Body of pancreas (tissue), 4 donors: Measurements from ENCODE around the gene IKZF5. TPM values are rescaled to one million over a fixed set of nuclear protein-coding genes. Genes with fewer than 3 reads are reported as not detected.
A peak's percentile ranks its signal among the peaks of the same experiment; 100 is the strongest.

Experiments
- ATAC-seq: fragments of 150-250 bp; one replicate; pipeline ENCODE4 v1.9.1; 2016
- DNase-seq, 4 donors: peaks; one replicate each; pipeline ENCODE4 v3.0.0-alpha.2; 2019
- H3K27ac ChIP-seq, 4 donors: fragments of 200-600 bp; sonication (generic); 1 replicate in 3 of 4; 2 replicates in 1 of 4; pipeline versions ENCODE4 v1.5.1 to v1.6.1; 2016 to 2019; ENCODE audit warnings: mild to moderate bottlenecking in 1 of 4, mixed read lengths in 1 of 4, moderate library complexity in 1 of 4
- H3K27me3 ChIP-seq, 2 donors: fragments of 200-600 bp; sonication (generic); one replicate each; pipeline ENCODE4 v1.6.0; 2016; ENCODE audit warnings: mild to moderate bottlenecking in 1 of 2
- H3K36me3 ChIP-seq, 2 donors: fragments of 200-600 bp; sonication (generic); replicated peaks in 1 of 2; 2 replicates each; pipeline ENCODE4 v1.5.1; 2016; ENCODE audit warnings: low read depth in 2 of 2; ENCODE audit not compliant: insufficient read depth in 1 of 2
- H3K4me1 ChIP-seq: fragments of 200-600 bp; sonication (generic); one replicate; pipeline ENCODE4 v1.6.0; 2016
- H3K4me3 ChIP-seq, 2 donors: fragments of 200-600 bp; sonication (generic); 1 replicate in 1 of 2; 2 replicates in 1 of 2; pipeline ENCODE4 v1.5.1; 2016 to 2019
- H3K9me3 ChIP-seq, 3 donors: fragments of 200-600 bp; sonication (generic); 1 replicate in 2 of 3; 2 replicates in 1 of 3; pipeline ENCODE4 v1.5.1; 2016
- CTCF ChIP-seq, 7 experiments: fragments of 450-650 bp in 4 of 7; fragments of 200-600 bp in 3 of 7; sonication (generic) in 3 of 7; IDR thresholded peaks; one replicate each; pipeline ENCODE4 v1.5.1; 2016 to 2019; ENCODE audit warnings: antibody characterized with exemption in 7 of 7
- POLR2A ChIP-seq, 3 donors: fragments of 450-650 bp; IDR thresholded peaks; one replicate each; pipeline ENCODE4 v1.6.1; 2016; ENCODE audit warnings: antibody characterized with exemption in 3 of 3, mild to moderate bottlenecking in 2 of 3
- WGBS, 2 donors: methylation state at CpG; one replicate each; pipeline ENCODE4 v1.1.5; 2017; 5-methylcytosine and 5-hydroxymethylcytosine counted together
- intact Hi-C: fragments of 100-400 bp; cut with DNase I; formaldehyde crosslinking; loops from one replicate; pipeline ENCODE4 v1.15.1; 2023
- total RNA-seq, 2 donors: library from RNA; depleted of rRNA; stranded (reverse); fragments of >200 nt; gene quantifications; one replicate each; pipeline ENCODE4 v1.1.0, GENCODE V29; 2016

Gene IKZF5
- total RNA-seq, 2 donors from 2014 or later: 3.6 to 10.4 TPM

GRCh38 chr10:123024540-123024939 is 15.9 kb upstream of the IKZF5 start:
- Histone ChIP-seq H3K4me3 (no peak overlapping the region), H3K36me3 (no peaks in the 10 kb centered on the region), H3K4me1 (peaks cover 24% of the 10 kb centered on the region), H3K27me3 (no peaks in the 10 kb centered on the region), H3K9me3 (no peaks in the 10 kb centered on the region), H3K27ac (no peak overlapping the region)
- intact Hi-C loops: no loop called here
- TF ChIP-seq POLR2A (IDR thresholded peaks at IDR 0.05): no peak
- no peak for TF ChIP-seq CTCF (IDR thresholded peaks at IDR 0.05)
- 94 to 95% methylated on average over 2 of the region's 2 CpGs for WGBS, 2 donors
- no peak for DNase-seq
- no peak for ATAC-seq

DNA sequence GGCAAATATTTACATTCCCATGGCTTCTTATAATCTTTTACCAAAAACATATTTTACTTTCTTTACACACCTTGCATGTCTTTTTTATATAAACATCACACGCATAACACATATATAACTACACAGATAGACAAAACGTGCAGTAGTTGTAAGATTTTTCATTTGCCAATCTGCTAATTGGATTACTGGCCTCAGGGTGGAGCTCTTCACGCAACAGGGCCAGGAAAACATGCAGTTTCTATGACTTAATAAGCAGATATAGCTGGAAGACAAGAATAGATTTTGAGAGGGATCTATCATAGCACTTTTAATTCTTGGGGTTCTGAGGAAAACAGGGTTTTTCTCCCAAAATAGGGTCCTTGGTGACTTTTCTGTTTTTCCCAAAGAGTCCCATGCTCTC is 12.9 kb upstream of the IKZF5 start:
- peak in 1 of 4 donors; percentile 24 for DNase-seq
- WGBS, 2 donors: 30 to 40% methylated on average over 3 of the region's 3 CpGs
- peaks cover 27% of the 10 kb centered on the region for H3K4me1 ChIP-seq
- TF ChIP-seq POLR2A (IDR thresholded peaks at IDR 0.05) (no peak), CTCF (IDR thresholded peaks at IDR 0.05) (peak in 6 of 7 experiments; percentile 12 to 34 (median 18))
- no peak overlapping the region for H3K4me3 ChIP-seq
- ATAC-seq: no peak
- no peaks in the 10 kb centered on the region for H3K9me3 ChIP-seq
- H3K27me3 ChIP-seq: no peaks in the 10 kb centered on the region
- no peaks in the 10 kb centered on the region for H3K36me3 ChIP-seq
- intact Hi-C loops: no loop called here
- H3K27ac ChIP-seq: no peak overlapping the region

- Histone ChIP-seq H3K4me1 (peaks cover 27% of the 10 kb centered on the region), H3K27ac (peak overlapping the region in 3 of 4 donors; percentile 9 to 41 (median 19)), H3K36me3 (no peaks in the 10 kb centered on the region), H3K4me3 (no peak overlapping the region), H3K9me3 (no peaks in the 10 kb centered on the region), H3K27me3 (no peaks in the 10 kb centered on the region)
- peak; percentile 30 for ATAC-seq
- 11 to 24% methylated on average over 1 of the region's 1 CpG for WGBS, 2 donors
- intact Hi-C loops: no loop called here
- TF ChIP-seq CTCF (IDR thresholded peaks at IDR 0.05): no peak
- TF ChIP-seq POLR2A (IDR thresholded peaks at IDR 0.05): no peak
- no peak for DNase-seq
Observed at GRCh38 chr10:123019941-123020703, 11.5 kb upstream of the IKZF5 start.

DNA sequence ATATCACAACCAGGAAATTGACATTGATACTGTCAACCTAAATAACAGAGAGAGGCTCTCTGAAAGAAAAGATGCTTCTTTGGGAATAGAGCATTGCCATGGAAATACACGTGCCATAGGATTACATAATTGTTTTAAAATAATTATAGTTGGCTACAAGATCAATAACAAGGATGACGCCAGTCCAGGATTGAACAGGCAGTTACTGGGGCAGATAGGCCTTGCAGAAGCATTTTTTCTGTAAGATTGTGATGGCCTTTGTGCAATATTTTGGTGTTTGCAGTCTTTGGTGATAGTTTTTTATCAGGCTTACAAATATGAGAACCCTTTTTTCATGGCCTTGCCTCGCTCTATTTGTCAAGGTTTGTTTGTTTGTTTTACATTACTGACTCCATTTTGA is 10.7 kb upstream of the IKZF5 start:
- TF ChIP-seq CTCF (IDR thresholded peaks at IDR 0.05) (no peak), POLR2A (IDR thresholded peaks at IDR 0.05) (no peak)

DNA sequence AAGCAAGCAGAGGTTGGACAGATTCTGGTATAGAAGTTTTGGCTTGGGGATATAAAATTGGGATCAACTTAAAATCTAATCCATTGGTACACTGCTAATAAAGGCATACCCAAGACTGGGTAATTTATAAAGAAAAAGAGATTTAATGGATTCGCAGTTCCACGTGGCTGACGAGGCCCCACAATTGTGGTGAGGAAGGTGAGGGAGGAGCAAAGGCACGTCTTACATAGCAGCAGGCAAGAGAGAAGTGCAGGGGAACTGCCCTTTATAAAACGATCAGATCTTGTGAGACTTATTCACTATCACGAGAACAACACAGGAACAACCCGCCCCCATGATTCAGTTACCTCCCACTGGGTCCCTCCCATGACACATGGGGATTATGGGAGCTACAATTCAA is 9.9 kb upstream of the IKZF5 start:
- Histone ChIP-seq H3K9me3 (no peaks in the 10 kb centered on the region), H3K4me3 (no peak overlapping the region), H3K27me3 (no peaks in the 10 kb centered on the region), H3K36me3 (no peaks in the 10 kb centered on the region), H3K4me1 (peaks cover 27% of the 10 kb centered on the region), H3K27ac (no peak overlapping the region)
- no peak for DNase-seq
- intact Hi-C loops: no loop called here
- ATAC-seq: no peak
- TF ChIP-seq POLR2A (IDR thresholded peaks at IDR 0.05): no peak
- TF ChIP-seq CTCF (IDR thresholded peaks at IDR 0.05): no peak
- WGBS, 2 donors: 91 to 95% methylated on average over 7 of the region's 7 CpGs

More for the DNA sequence above, 10.7 kb upstream of the IKZF5 start:
- Histone ChIP-seq H3K4me1 (peaks cover 27% of the 10 kb centered on the region), H3K9me3 (no peaks in the 10 kb centered on the region), H3K27ac (no peak overlapping the region), H3K4me3 (no peak overlapping the region), H3K36me3 (no peaks in the 10 kb centered on the region), H3K27me3 (no peaks in the 10 kb centered on the region)
- no peak for ATAC-seq
- WGBS, 2 donors: 42 to 47% methylated on average over 3 of the region's 3 CpGs
- intact Hi-C loops: no loop called here
- DNase-seq: no peak
